OCI-LY7 (cell line): ENCODE data around the gene AREL1. TPM values are rescaled to one million over a fixed set of nuclear protein-coding genes. Genes with fewer than 3 reads are reported as not detected.

Experiments
- BruUV-seq: library from RNA; stranded (reverse); fragments of 400-500 nt; replicated peaks from 2 replicates; lab custom pipeline; 2021; lab: Mats Ljungman, UMichigan
- CTCF ChIA-PET: fragments of 300-600 bp; sonication (Branson Sonifier 250); formaldehyde crosslinking; loops from one replicate; lab custom pipeline; 2022; ENCODE audit warnings: antibody characterized with exemption; ENCODE audit not compliant: unreplicated experiment; lab: Charles Lee
- POLR2A ChIA-PET: fragments of 300-600 bp; sonication (Branson Sonifier 250); formaldehyde crosslinking; loops from one replicate; lab custom pipeline; 2022; ENCODE audit warnings: antibody characterized with exemption; lab: Charles Lee
- DNase-seq: peaks from one replicate; pipeline ENCODE4 v3.0.0-alpha.2; 2015; ENCODE audit warnings: low spot score
- H2AFZ ChIP-seq: fragments of 200-600 bp; sonication (generic), shearing (Covaris generic); 2 replicates; pipeline ENCODE4 v1.6.1; 2014; ENCODE audit warnings: mild to moderate bottlenecking, antibody characterized with exemption, low read length, moderate library complexity
- H3K27ac ChIP-seq: fragments of 200-600 bp; sonication (generic); 2 replicates; pipeline ENCODE4 v1.5.1; 2014; ENCODE audit warnings: mixed run types, low read depth, mild to moderate bottlenecking, moderate library complexity, low read length, inconsistent platforms; ENCODE audit not compliant: poor library complexity, severe bottlenecking
- H3K36me3 ChIP-seq: fragments of 200-600 bp; sonication (generic); 2 replicates; pipeline ENCODE4 v1.6.1; 2014; ENCODE audit warnings: mild to moderate bottlenecking, antibody characterized with exemption, low read length, moderate library complexity, mixed read lengths; ENCODE audit not compliant: insufficient read depth
- H3K4me1 ChIP-seq: fragments of 200-600 bp; sonication (generic); 2 replicates; pipeline ENCODE4 v1.5.1; 2014; ENCODE audit warnings: mild to moderate bottlenecking, low read length; ENCODE audit not compliant: insufficient read depth, poor library complexity, severe bottlenecking
- H3K4me2 ChIP-seq: fragments of 200-600 bp; sonication (generic); 2 replicates; pipeline ENCODE4 v1.6.1; 2014; ENCODE audit warnings: mild to moderate bottlenecking, low read length
- H3K4me3 ChIP-seq: fragments of 200-600 bp; sonication (generic); 2 replicates; pipeline ENCODE4 v1.5.1; 2014; ENCODE audit warnings: mild to moderate bottlenecking, low read depth, low read length; ENCODE audit not compliant: poor library complexity, severe bottlenecking
- H3K79me2 ChIP-seq: fragments of 200-600 bp; sonication (generic); 2 replicates; pipeline ENCODE4 v1.6.1; 2016; ENCODE audit warnings: low read depth, mild to moderate bottlenecking, low read length, moderate library complexity, mixed read lengths; ENCODE audit not compliant: insufficient read depth
- H3K9me2 ChIP-seq: fragments of 200-600 bp; sonication (generic); 2 replicates; pipeline ENCODE4 v1.6.1; 2016; ENCODE audit warnings: mild to moderate bottlenecking, low read length, mixed read lengths; ENCODE audit not compliant: insufficient read depth
- H3K9me3 ChIP-seq: fragments of 200-600 bp; sonication (generic); 2 replicates; pipeline ENCODE4 v1.6.1; 2014; ENCODE audit warnings: mild to moderate bottlenecking, mixed run types, low read length, mixed read lengths
- H4K20me1 ChIP-seq: fragments of 200-600 bp; sonication (generic); 2 replicates; pipeline ENCODE4 v1.6.1; 2014; ENCODE audit warnings: mild to moderate bottlenecking, antibody characterized with exemption, low read length, moderate library complexity, mixed read lengths; ENCODE audit not compliant: insufficient read depth
- EZH2phosphoT487 ChIP-seq: fragments of 200-600 bp; sonication (generic); IDR thresholded peaks from 2 replicates; pipeline ENCODE4 v1.6.1; 2018; ENCODE audit warnings: low read depth, borderline replicate concordance, mild to moderate bottlenecking, mixed run types, antibody characterized with exemption, low read length, moderate library complexity, mixed read lengths
- intact Hi-C: fragments of 100-400 bp; cut with micrococcal nuclease; formaldehyde crosslinking; loops from one replicate; pipeline ENCODE4 v1.10.0; 2022; ENCODE audit not compliant: unreplicated experiment
- total RNA-seq, 2 experiments: library from RNA; depleted of rRNA in 1 of 2; stranded (reverse); fragments of >200 nt in 1 of 2; shearing (Covaris generic) in 1 of 2; gene quantifications; 2 replicates each; pipeline ENCODE4 v1.2.3, GENCODE V29; 2014 to 2022
- TF ChIP-seq, protein P1 (sequence below): fragments of 200-600 bp; sonication (generic); conservative IDR thresholded peaks from 2 replicates; pipeline ENCODE4 v1.5.1; 2014; ENCODE audit warnings: mild to moderate bottlenecking, antibody characterized with exemption, low read length, moderate library complexity, mixed read lengths

Gene AREL1
- total RNA-seq, 2 experiments from 2014 or later: 30.5 to 37.8 TPM

DNA sequence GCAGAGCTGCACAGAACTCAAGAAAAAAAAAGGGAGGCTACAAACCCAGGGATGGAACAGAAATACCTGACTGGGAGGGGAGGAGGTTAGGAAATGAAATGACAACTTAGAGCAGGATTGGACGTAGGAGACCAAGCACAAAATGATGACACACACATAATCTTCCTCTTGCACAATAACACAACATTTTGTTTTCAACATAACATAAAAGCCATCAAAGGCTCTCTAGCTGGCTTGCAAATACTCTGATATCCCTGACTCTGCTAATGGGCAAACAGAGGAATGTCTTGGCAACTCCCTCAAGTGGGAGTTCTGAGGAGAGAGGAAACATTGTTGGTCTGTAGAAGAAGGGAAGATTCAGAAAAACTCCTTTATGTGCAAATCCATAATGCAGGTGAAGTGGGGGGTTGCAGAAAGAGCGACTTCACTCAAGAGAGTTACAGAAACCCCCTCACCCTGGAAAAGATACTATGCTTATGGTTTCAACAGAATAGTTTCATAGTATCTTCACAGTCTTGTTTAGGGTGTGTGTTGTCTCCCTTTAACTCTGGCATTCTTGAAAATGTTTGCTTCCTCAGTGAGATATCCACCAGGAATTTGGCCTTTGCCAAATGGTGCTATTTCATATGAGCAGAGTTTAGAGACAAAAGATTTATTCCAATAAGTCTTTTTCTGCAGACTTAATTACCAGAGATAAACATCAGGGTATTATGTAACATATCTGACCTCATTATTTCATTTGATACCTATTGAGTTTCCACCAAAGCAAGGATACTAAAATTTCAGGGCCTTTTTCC is 57.1 kb downstream of the AREL1 start:
- POLR2A ChIA-PET: interaction anchor here (0.8 kb wide), 1 partner anchor 13 kb away, joined by 4 read pairs; no protein-coding TSS in a partner anchor
- no peak for DNase-seq
- no peak overlapping the region for H3K4me2 ChIP-seq

DNA sequence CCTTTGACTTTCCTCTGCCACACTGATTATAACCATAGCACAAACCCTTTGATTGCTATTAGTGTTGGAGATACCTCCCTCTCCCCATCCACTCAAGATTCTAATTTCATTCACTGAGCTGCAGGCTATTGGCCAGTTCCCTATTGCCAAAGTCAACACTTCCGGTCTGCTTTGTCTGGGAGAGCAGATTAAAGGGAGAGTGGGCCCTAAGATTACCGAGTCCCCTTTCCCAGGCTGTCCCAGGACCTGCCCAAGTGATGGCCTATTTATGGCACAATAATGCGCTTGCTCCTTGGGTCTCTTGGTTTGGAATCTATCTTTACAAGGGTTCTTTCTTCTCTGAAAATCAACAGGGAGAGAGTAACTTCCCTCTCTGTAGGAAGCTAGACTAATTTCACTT is 57.9 kb downstream of the AREL1 start:
- H3K9me3 ChIP-seq: no peaks in the 10 kb centered on the region
- H3K4me2 ChIP-seq: no peak overlapping the region
- DNase-seq: no peak
- no peak overlapping the region for H2AFZ ChIP-seq
- no peak overlapping the region for H3K27ac ChIP-seq
- no peaks in the 10 kb centered on the region for H3K9me2 ChIP-seq
- BruUV-seq: no TSS peak
- no peak for TF ChIP-seq EZH2phosphoT487
- TF ChIP-seq, protein P1, sequence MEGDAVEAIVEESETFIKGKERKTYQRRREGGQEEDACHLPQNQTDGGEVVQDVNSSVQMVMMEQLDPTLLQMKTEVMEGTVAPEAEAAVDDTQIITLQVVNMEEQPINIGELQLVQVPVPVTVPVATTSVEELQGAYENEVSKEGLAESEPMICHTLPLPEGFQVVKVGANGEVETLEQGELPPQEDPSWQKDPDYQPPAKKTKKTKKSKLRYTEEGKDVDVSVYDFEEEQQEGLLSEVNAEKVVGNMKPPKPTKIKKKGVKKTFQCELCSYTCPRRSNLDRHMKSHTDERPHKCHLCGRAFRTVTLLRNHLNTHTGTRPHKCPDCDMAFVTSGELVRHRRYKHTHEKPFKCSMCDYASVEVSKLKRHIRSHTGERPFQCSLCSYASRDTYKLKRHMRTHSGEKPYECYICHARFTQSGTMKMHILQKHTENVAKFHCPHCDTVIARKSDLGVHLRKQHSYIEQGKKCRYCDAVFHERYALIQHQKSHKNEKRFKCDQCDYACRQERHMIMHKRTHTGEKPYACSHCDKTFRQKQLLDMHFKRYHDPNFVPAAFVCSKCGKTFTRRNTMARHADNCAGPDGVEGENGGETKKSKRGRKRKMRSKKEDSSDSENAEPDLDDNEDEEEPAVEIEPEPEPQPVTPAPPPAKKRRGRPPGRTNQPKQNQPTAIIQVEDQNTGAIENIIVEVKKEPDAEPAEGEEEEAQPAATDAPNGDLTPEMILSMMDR: no peak
- POLR2A ChIA-PET: interaction anchor here (0.8 kb wide), 1 partner anchor 12 kb away, joined by 4 read pairs; no protein-coding TSS in a partner anchor
- peaks cover 13% of the 10 kb centered on the region for H3K36me3 ChIP-seq
- intact Hi-C loops: no loop called here
- no peaks in the 10 kb centered on the region for H3K79me2 ChIP-seq
- no peak overlapping the region for H3K4me3 ChIP-seq
- CTCF ChIA-PET: no interaction called here
- no peaks in the 10 kb centered on the region for H4K20me1 ChIP-seq
- no peaks in the 10 kb centered on the region for H3K4me1 ChIP-seq

More for the DNA sequence above, 57.1 kb downstream of the AREL1 start:
- CTCF ChIA-PET: no interaction called here
- Histone ChIP-seq H3K36me3 (peaks cover 21% of the 10 kb centered on the region), H3K9me3 (no peaks in the 10 kb centered on the region), H3K4me1 (no peaks in the 10 kb centered on the region), H3K9me2 (no peaks in the 10 kb centered on the region), H4K20me1 (no peaks in the 10 kb centered on the region; the same call in 1 of the 2 replicates), H3K4me3 (no peak overlapping the region), H3K27ac (no peak overlapping the region), H3K79me2 (no peaks in the 10 kb centered on the region), H2AFZ (no peak overlapping the region)
- TF ChIP-seq, protein P1: no peak
- no peak for TF ChIP-seq EZH2phosphoT487
- intact Hi-C loops: no loop called here
- BruUV-seq: no TSS peak
